T-helper 22 cell (primary cell): Measurements from ENCODE around the gene GALNT17.
"Not testable (repeated sequence)": the region's sequence is repeated elsewhere in the genome, so short reads cannot be mapped to it uniquely, and the experiment has no call there.

Source experiments
- DNase-seq: peaks from one replicate; pipeline ENCODE4 v3.0.0-alpha.2; 2020; ENCODE audit warnings: low read depth

The GALNT17 gene

GRCh38 chr7:71165708-71166107 is 33.8 kb downstream of the GALNT17 start:
- no peak for DNase-seq

- no peak for DNase-seq
Observed at GRCh38 chr7:71171476-71171875, 39.5 kb downstream of the GALNT17 start.

- DNase-seq = no peak
Observed at GRCh38 chr7:71173955-71174354, 42.0 kb downstream of the GALNT17 start.

- no peak for DNase-seq
Observed at GRCh38 chr7:71182438-71182935, 50.5 kb downstream of the GALNT17 start.

- DNase-seq = no peak
Observed at GRCh38 chr7:71184136-71184535, 52.2 kb downstream of the GALNT17 start.

- DNase-seq = no peak
Observed at GRCh38 chr7:71184609-71185008, 52.7 kb downstream of the GALNT17 start.

GRCh38 chr7:71186535-71187057 is 54.7 kb downstream of the GALNT17 start:
- DNase-seq = no peak

- DNase-seq = no peak
Observed at GRCh38 chr7:71191771-71192170, 59.8 kb downstream of the GALNT17 start.

- DNase-seq = no peak
Observed at GRCh38 chr7:71193099-71193810, 61.3 kb downstream of the GALNT17 start.

- no peak for DNase-seq
Observed at GRCh38 chr7:71198391-71198790, 66.4 kb downstream of the GALNT17 start.

- DNase-seq = no peak
Observed at GRCh38 chr7:71198887-71199286, 66.9 kb downstream of the GALNT17 start.

GRCh38 chr7:71206184-71206583 is 74.2 kb downstream of the GALNT17 start:
- no peak for DNase-seq

- DNase-seq = no peak
Observed at GRCh38 chr7:71208881-71209280, 76.9 kb downstream of the GALNT17 start.

GRCh38 chr7:71209484-71209883 is 77.5 kb downstream of the GALNT17 start:
- not testable (repeated sequence) for DNase-seq

- DNase-seq = no peak
Observed at GRCh38 chr7:71210220-71210619, 78.3 kb downstream of the GALNT17 start.

GRCh38 chr7:71212433-71212832 is 80.5 kb downstream of the GALNT17 start:
- not testable (repeated sequence) for DNase-seq

- no peak for DNase-seq
Observed at GRCh38 chr7:71216211-71216610, 84.3 kb downstream of the GALNT17 start.

GRCh38 chr7:71220210-71220695 is 88.3 kb downstream of the GALNT17 start:
- DNase-seq = no peak

- no peak for DNase-seq
Observed at GRCh38 chr7:71221049-71221448, 89.1 kb downstream of the GALNT17 start.

- no peak for DNase-seq
Observed at GRCh38 chr7:71221549-71221948, 89.6 kb downstream of the GALNT17 start.

GRCh38 chr7:71227126-71227525 is 95.2 kb downstream of the GALNT17 start:
- DNase-seq = no peak

- no peak for DNase-seq
Observed at GRCh38 chr7:71229148-71229547, 97.2 kb downstream of the GALNT17 start.

- no peak for DNase-seq
Observed at GRCh38 chr7:71229699-71230098, 97.8 kb downstream of the GALNT17 start.

GRCh38 chr7:71235253-71235652 is 103.3 kb downstream of the GALNT17 start:
- DNase-seq = no peak
